GM21723 (cell line): Measurements from ENCODE around the gene PUM1.

ENCODE experiments used
- ATAC-seq: cut with Tn5 transposase; IDR thresholded peaks from one replicate; pipeline ENCODE4 v1.9.1; 2021; ENCODE audit warnings: mild to moderate bottlenecking, moderate library complexity; ENCODE audit not compliant: unreplicated experiment

The PUM1 gene

GRCh38 chr1:30895944-30896660, 169.4 kb downstream of the PUM1 start:
- ATAC-seq, result no peak

GRCh38 chr1:30895382-30895943, 170.1 kb downstream of the PUM1 start:
- ATAC-seq, result no peak

- no peak for ATAC-seq
These were observed 171.0 kb downstream of the PUM1 start for GRCh38 chr1:30894508-30894973.

GRCh38 chr1:30893776-30894507, 171.6 kb downstream of the PUM1 start:
- no peak for ATAC-seq

- ATAC-seq, result no peak
These were observed 172.8 kb downstream of the PUM1 start for GRCh38 chr1:30892671-30893073.

- no peak for ATAC-seq
These were observed 174.3 kb downstream of the PUM1 start for GRCh38 chr1:30891227-30891552.

GRCh38 chr1:30890502-30891226, 174.9 kb downstream of the PUM1 start:
- no peak for ATAC-seq

GRCh38 chr1:30889511-30889910, 176.0 kb downstream of the PUM1 start:
- ATAC-seq, result no peak

- ATAC-seq, result no peak
These were observed 176.5 kb downstream of the PUM1 start for GRCh38 chr1:30888975-30889374.

- ATAC-seq, result no peak
These were observed 177.1 kb downstream of the PUM1 start for GRCh38 chr1:30888391-30888790.

GRCh38 chr1:30887485-30888315, 177.8 kb downstream of the PUM1 start:
- no peak for ATAC-seq

- ATAC-seq, result no peak
These were observed 178.6 kb downstream of the PUM1 start for GRCh38 chr1:30886710-30887428.

- no peak for ATAC-seq
These were observed 179.7 kb downstream of the PUM1 start for GRCh38 chr1:30885570-30886522.

- no peak for ATAC-seq
These were observed 180.8 kb downstream of the PUM1 start for GRCh38 chr1:30884723-30885122.

GRCh38 chr1:30883389-30884172, 181.9 kb downstream of the PUM1 start:
- ATAC-seq, result no peak

GRCh38 chr1:30882678-30883388, 182.7 kb downstream of the PUM1 start:
- ATAC-seq, result no peak
